ENCODE data around the gene AP3S1.

The AP3S1 gene

DNA sequence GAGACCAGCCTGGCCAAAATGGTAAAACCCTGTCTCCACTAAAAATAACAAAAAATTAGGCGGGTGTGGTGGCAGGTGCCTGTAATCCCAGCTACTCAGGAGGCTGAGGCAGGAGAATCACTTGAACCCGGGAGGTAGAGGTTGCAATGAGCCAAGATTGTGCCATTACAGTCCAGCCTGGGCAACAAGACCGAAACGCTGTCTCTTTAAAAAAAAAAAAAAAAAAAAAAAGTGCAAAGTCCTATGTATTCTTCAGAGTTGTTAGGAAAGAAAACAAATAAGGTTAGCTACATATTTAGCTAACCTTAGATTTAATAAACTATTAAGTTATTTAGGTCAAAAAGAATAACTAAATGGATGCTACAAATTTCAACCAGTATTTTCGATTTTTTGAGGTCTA is 11.8 kb upstream of the AP3S1 start:
- no peak for DNase-seq

GRCh38 chr5:115831163-115831768 is 10.5 kb upstream of the AP3S1 start:
- DNase-seq: no peak

- DNase-seq: no peak
Observed at GRCh38 chr5:115835481-115835880, 6.3 kb upstream of the AP3S1 start.

DNA sequence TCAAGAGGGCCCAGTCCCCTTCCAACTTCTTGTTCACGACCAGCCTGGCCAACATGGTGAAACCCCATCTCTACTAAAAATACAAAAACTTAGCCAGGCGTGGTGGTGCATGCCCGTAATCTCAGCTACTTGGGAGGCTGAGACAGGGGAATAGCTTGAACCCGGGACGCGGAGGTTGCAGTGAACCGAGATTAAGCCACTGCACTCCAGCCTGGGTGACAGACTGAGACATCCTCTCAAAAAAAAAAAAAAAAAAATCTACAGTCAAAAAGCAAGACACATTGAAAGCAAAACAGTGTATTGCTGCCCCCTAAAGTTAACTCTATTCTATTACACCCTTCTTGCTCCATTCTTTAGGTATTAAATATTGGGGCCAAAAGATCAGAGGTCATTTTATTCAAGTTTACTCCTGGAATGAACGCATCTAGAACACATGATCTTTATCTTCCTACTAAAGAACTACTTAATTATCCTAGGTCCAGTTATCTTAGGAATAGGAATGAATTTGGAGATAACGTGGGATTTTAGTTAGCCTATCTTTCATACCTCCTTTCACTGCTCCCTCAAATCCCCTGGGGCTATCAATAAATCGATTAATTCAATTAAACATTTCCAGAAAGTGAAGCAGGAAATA is 2.7 kb upstream of the AP3S1 start:
- DNase-seq: peak; percentile 61

DNA sequence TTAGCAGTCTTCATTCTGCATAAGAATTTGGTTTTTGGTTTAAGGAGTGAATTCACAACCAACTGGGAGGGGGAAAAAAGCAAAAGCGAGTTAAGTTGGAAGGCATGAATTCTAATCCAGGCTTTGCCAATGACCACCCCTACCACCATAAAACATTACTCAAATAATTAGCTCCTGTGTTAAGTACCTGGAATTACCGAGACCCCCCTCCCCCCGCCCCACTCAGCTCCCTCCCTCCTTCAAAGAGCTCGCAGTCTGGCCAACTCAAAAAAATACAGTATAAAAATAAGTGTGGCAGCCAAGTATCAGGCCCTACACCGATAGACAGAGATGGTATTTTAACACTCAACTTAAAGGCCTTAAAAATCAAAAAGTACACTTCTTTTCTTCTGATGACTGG is 862 bp upstream of the AP3S1 start:
- no peak for DNase-seq

GRCh38 chr5:115842089-115842935 is 577 bp downstream of the AP3S1 start:
- no peak for DNase-seq

DNA sequence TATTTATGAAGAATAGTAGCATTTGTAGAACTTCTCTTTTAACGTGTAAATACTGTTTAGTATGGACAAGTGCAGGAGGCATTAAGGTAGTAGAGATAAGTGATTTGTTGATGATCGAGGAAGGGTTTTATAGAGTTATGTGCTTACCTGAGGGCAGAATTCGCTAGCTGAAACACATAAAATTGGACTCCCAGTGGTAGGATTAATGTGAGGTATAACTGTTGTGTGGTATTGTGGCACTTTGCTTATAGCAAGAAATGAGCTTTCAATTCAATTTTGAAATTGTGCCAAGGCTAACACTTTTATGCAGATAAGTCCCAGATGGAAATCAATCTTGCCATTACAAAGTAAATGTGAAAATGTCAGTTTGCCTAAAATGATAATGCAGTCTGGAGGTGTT is 1.2 kb downstream of the AP3S1 start:
- DNase-seq: no peak

- DNase-seq: no peak
Observed at GRCh38 chr5:115843444-115844130, 1.9 kb downstream of the AP3S1 start.

- no peak for DNase-seq
Observed at GRCh38 chr5:115844321-115844817, 2.6 kb downstream of the AP3S1 start.

DNA sequence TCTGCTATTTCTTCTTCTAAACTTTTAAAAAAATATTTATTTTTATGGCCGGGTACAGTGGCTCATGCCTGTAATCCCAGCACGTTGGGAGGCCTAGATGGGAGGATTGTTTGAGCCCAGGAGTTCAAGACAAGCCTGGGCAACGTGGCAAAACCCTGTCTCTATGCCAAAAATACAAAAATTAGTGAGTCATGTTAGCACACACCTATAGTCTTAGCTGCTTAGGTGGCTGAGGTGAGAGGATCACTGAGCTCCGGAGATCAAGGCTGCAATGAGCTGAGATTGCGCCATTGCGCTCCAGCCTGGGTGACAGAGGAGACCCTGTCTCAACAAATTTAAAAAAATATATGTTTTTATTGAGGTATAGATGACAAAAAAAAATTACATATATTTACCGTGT is 5.6 kb downstream of the AP3S1 start:
- DNase-seq: no peak

GRCh38 chr5:115849258-115849798 is 7.6 kb downstream of the AP3S1 start:
- DNase-seq: no peak

DNA sequence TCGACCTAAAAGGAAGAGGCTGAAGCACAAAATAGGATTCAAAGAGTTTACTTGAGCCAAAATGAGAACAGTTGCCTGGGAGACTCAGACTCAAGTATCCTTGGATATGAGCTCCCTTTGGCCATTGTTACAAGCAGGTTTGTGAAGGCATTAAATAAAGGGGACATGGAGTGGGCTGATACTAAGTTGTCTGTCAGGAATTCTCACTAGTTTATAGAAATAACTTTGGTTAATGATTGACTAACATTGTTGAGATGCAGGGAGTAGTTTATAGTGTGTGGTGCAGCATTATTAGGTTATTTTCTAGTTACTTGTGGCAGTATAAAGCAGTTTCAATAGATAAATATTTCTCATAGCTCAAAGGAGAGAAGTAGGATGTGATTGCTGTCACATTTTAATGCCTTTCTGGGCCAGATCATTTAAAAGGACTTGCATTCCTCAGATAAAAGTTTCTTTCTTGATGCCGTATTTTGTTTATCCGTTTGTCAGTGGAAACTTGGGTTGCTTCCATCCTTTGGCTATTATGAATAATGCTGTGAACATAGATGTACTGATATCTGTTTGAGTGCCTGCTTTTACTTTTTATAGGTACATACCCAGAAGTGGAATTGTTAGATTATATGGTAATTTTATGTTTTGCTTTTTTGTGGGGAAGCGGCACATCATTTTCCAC is 9.1 kb downstream of the AP3S1 start:
- no peak for DNase-seq

GRCh38 chr5:115854139-115854538 is 12.4 kb downstream of the AP3S1 start:
- DNase-seq: no peak

DNA sequence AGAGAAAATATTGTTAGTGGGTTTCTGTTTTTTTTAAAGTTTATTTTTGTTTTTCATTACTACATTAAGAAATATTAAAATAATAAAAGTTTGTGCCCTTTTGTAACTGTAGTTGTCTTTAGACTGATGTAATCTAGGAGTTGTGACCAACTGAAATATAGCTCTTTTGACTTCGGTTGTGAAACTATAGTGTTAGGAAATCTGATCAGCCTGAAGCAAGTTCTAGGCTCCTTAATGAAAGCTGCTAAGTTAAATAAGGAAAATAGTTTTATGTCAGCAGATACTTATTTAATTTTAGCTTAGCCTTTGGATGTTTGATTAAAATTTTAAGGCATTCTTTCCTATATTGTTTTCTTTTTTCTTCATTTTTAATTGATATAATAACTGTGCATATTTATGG is 14.2 kb downstream of the AP3S1 start:
- no peak for DNase-seq

DNA sequence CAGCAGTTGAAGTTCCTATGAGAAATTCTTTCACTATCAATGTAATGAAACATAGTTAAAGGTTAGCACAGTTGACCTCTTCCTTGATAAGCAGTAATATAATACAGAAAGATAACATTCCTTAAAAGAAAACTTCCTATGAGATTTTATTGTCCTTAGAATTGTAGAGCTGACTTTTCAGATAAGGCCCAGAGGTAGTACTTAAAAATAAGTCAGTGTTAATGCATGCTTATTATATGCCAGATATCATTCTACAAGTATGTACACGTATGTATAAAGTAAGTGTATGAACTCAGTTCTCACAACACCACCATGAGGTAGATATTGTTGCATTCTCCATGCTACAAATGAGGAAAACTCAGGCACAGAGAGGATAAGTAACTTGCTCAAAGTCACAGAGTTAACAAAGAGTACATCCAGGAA is 15.3 kb downstream of the AP3S1 start:
- no peak for DNase-seq

- DNase-seq: no peak
Observed at GRCh38 chr5:115857626-115858349, 16.1 kb downstream of the AP3S1 start.

GRCh38 chr5:115858396-115858795 is 16.7 kb downstream of the AP3S1 start:
- DNase-seq: no peak

DNA sequence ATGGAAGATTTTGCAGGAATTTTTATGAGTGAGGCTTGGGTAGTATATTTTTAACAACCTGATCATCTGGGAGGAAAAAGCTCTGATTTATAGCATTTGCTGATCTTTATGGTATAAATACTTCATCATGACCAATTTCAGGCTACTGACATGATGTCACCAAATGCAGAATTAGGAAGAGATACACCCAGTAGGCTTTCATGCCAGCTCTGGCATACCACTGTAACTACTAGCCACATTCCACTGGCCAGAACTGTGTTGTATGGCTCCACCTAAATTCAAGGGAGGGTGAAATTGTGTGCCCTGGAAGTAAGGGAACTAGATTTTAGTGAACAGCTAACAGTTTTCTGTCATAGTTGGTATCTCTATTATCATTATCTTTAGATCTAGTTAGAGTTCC is 17.6 kb downstream of the AP3S1 start:
- DNase-seq: no peak

GRCh38 chr5:115869256-115869795 is 27.6 kb downstream of the AP3S1 start:
- DNase-seq: no peak

GRCh38 chr5:115872447-115872846 is 30.7 kb downstream of the AP3S1 start:
- DNase-seq: no peak

DNA sequence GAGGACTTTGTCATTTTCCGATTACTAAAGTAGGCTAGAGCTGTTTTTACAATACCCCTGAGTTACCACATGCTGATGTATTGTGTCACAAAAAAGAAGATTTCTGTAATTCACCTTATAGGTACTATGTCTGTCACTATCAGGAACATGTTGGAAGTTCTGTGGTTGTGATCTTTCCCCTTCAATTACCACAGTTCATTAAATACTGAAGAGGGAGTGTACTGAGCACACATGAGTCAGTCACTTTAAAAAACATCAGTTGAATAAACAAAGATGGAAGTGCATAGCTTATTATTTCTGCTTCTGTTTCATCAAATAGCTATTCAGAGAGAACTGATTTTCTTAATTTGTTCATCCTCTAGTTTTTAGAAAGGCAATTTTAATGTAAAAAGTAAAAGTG is 31.7 kb downstream of the AP3S1 start:
- no peak for DNase-seq

Measured in activated CD8-positive, alpha-beta memory T cell treated with anti-CD3 and anti-CD28 coated beads for 24 hours (primary cell).